ENCODE data around the gene HMGN1.

HMGN1 gene

DNA sequence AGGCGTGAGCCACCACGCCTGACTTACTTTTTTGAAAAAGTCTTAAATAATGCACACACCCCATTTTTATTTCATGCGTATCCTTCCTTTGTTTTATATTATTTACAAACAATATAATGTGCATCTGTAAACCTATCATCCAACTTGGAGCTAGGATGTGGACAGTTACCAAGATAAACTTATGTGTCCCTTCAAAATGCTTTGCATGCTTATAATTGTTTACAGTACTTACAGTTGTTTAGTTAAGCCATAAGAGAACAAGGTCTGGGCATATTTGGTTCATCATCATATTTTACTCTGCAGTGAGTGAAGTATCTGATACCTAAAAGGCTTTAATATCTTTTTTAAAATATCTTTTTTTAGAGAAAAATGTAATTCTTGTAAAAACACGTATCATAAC lies 16.1 kb upstream of the HMGN1 start:
- H3K9me3 ChIP-seq (ENCODE audit: control insufficient read depth, low read depth, low read length), result no peaks in the 10 kb centered on the region
- no peak overlapping the region for H3K4me3 ChIP-seq (ENCODE audit: low read length)
- H3K27me3 ChIP-seq (ENCODE audit: control insufficient read depth, insufficient read depth, low read length), result no peaks in the 10 kb centered on the region
- H3K36me3 ChIP-seq (ENCODE audit: control insufficient read depth, low read depth, low read length), result no peaks in the 10 kb centered on the region
- H3K4me1 ChIP-seq (ENCODE audit: control insufficient read depth, low read depth, low read length), result no peaks in the 10 kb centered on the region
- no peak overlapping the region for H3K9ac ChIP-seq (ENCODE audit: low read length)
- no peak overlapping the region for H3K27ac ChIP-seq (ENCODE audit: low read length)

DNA sequence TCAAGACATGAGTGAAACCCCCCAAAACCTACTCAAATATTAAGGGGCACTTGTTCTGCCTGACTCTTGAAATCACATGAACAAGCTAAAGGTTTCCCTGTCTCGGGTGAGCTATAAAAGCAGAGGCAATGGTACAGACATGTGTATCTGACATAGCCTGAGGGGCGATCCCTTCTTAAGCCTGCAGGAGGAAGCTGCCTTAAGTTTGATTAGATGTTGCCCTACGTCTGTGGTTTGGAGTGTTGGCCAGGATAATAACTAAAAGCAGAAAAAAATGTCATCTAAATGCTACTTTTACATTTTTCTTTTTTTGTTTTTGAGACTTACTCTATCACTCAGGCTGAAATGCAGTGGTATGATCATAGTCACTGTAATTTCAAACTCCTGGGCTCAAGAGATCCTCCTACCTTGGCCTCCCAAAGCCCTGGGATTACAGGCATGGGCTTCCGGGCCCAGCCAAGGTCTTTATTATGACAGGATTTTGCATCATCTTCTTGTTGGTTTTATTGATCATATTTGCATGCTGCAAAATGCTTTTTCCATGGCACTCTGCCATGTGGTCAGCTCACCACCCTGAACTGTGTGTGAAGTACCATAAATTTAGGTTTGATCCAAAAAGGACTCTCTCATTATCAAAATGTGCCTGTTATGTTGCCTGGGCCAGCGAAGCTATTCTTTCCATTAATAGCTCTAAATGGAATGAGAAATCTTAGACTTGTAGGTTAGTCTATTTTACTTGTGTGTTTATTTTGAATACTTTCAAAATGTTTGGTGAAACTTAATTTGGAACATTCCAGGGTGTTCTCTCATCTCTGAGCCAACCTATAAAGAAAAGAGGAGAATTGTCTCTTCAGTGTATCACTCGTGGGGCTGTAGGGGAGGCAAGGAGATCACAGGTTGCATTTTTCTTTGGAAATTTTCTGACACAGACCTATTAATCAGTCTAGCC lies 15.0 kb upstream of the HMGN1 start:
- Histone ChIP-seq H3K4me1 (ENCODE audit: control insufficient read depth, low read depth, low read length) (no peaks in the 10 kb centered on the region), H3K9me3 (ENCODE audit: control insufficient read depth, low read depth, low read length) (no peaks in the 10 kb centered on the region), H3K9ac (ENCODE audit: low read length) (no peak overlapping the region), H3K27me3 (ENCODE audit: control insufficient read depth, insufficient read depth, low read length) (no peaks in the 10 kb centered on the region), H3K4me3 (ENCODE audit: low read length) (no peak overlapping the region), H3K36me3 (ENCODE audit: control insufficient read depth, low read depth, low read length) (no peaks in the 10 kb centered on the region), H3K27ac (ENCODE audit: low read length) (no peak overlapping the region)

DNA sequence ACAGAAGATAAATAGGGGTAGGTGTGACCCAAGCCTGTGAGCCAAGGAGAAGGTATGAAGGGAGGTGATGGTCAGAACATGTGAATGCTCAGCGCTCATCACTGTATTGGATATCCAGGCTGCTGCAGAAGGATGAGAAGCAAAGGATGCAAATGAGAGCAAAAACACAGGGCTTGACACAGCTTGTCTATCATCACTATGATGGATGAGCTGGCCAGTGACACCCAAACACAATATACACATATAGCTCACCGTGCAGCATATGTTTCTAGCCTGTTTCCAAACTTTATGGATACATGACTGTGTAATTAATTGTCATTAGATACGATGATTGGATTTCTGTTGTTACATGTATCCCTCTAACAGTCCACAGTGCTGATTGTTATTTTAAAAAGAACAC lies 13.8 kb upstream of the HMGN1 start:
- no peak overlapping the region for H3K27ac ChIP-seq (ENCODE audit: low read length)

GRCh38 chr21:39359382-39359781 lies 10.5 kb upstream of the HMGN1 start:
- Histone ChIP-seq H3K9me3 (ENCODE audit: control insufficient read depth, low read depth, low read length) (no peaks in the 10 kb centered on the region), H3K4me1 (ENCODE audit: control insufficient read depth, low read depth, low read length) (no peaks in the 10 kb centered on the region), H3K27ac (ENCODE audit: low read length) (no peak overlapping the region), H3K36me3 (ENCODE audit: control insufficient read depth, low read depth, low read length) (no peaks in the 10 kb centered on the region), H3K9ac (ENCODE audit: low read length) (no peak overlapping the region), H3K27me3 (ENCODE audit: control insufficient read depth, insufficient read depth, low read length) (no peaks in the 10 kb centered on the region), H3K4me3 (ENCODE audit: low read length) (no peak overlapping the region)

More for the DNA sequence above, 13.8 kb upstream of the HMGN1 start:
- Histone ChIP-seq H3K9ac (ENCODE audit: low read length) (no peak overlapping the region), H3K4me1 (ENCODE audit: control insufficient read depth, low read depth, low read length) (no peaks in the 10 kb centered on the region), H3K4me3 (ENCODE audit: low read length) (no peak overlapping the region), H3K9me3 (ENCODE audit: control insufficient read depth, low read depth, low read length) (no peaks in the 10 kb centered on the region), H3K36me3 (ENCODE audit: control insufficient read depth, low read depth, low read length) (no peaks in the 10 kb centered on the region), H3K27me3 (ENCODE audit: control insufficient read depth, insufficient read depth, low read length) (no peaks in the 10 kb centered on the region)

GRCh38 chr21:39353295-39353694 lies 4.4 kb upstream of the HMGN1 start:
- Histone ChIP-seq H3K4me1 (ENCODE audit: control insufficient read depth, low read depth, low read length) (peaks cover 9% of the 10 kb centered on the region), H3K27me3 (ENCODE audit: control insufficient read depth, insufficient read depth, low read length) (no peaks in the 10 kb centered on the region), H3K27ac (ENCODE audit: low read length) (no peak overlapping the region), H3K36me3 (ENCODE audit: control insufficient read depth, low read depth, low read length) (no peaks in the 10 kb centered on the region), H3K9ac (ENCODE audit: low read length) (no peak overlapping the region), H3K4me3 (ENCODE audit: low read length) (no peak overlapping the region), H3K9me3 (ENCODE audit: control insufficient read depth, low read depth, low read length) (no peaks in the 10 kb centered on the region)

DNA sequence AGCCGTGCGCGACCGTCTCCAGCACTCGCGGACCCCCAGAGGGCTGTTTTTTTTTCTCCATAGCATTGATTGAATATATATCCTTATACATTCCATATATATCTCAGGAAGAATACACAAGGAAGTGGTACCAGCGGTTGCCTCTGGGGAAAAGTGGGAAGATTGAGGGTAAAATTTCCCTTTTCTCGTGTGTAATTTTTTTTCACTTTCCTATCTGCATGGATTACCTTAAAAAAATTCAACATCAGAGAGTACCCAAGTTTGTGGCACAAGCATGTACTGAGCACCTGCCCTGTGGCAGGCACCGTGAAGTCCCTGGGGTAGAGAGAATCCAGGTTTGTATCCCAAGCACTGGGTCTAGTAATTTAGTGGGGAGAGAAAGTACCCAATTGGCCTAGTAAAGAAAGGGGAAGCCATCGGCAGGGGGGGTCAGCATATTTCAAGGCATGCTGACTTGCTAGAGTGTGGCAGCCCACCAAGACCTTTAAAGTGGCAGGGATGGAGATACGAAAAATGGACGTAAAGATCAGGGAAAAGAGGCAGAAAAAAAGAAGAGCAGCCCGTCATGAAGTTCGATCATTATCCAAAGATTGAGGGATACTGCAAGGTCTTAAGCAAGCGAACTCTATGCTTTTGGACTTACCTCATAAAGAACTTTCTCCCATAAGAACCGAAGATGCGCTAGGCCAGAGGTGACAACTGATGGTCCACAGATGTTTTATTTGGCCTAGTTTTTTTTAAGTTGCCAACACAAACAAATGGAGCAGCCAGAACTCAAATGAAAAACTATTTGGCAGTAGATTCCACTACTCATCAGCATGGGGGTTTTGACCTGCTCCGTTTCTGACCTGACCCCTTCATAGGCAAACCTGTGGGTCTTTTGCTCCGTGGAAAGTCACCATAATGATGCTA lies 1.5 kb upstream of the HMGN1 start:
- Histone ChIP-seq H3K27ac (ENCODE audit: low read length) (peak overlapping the region; percentile 70), H3K9ac (ENCODE audit: low read length) (peak overlapping the region; percentile 47), H3K9me3 (ENCODE audit: control insufficient read depth, low read depth, low read length) (no peaks in the 10 kb centered on the region)

GRCh38 chr21:39349211-39350093 lies 564 bp upstream of the HMGN1 start:
- peak overlapping the region; percentile 70 for H3K4me3 ChIP-seq (ENCODE audit: low read length)
- peaks cover 33% of the 10 kb centered on the region for H3K36me3 ChIP-seq (ENCODE audit: control insufficient read depth, low read depth, low read length)
- peaks cover 27% of the 10 kb centered on the region for H3K4me1 ChIP-seq (ENCODE audit: control insufficient read depth, low read depth, low read length)
- H3K9me3 ChIP-seq (ENCODE audit: control insufficient read depth, low read depth, low read length), result no peaks in the 10 kb centered on the region
- peak overlapping the region; percentile 70 for H3K27ac ChIP-seq (ENCODE audit: low read length)
- peak overlapping the region; percentile 47 for H3K9ac ChIP-seq (ENCODE audit: low read length)
- H3K27me3 ChIP-seq (ENCODE audit: control insufficient read depth, insufficient read depth, low read length), result no peaks in the 10 kb centered on the region

More for the DNA sequence above, 1.5 kb upstream of the HMGN1 start:
- H3K4me3 ChIP-seq (ENCODE audit: low read length), result peak overlapping the region; percentile 70
- H3K27me3 ChIP-seq (ENCODE audit: control insufficient read depth, insufficient read depth, low read length), result no peaks in the 10 kb centered on the region
- peaks cover 26% of the 10 kb centered on the region for H3K4me1 ChIP-seq (ENCODE audit: control insufficient read depth, low read depth, low read length)
- H3K36me3 ChIP-seq (ENCODE audit: control insufficient read depth, low read depth, low read length), result peaks cover 24% of the 10 kb centered on the region

- Histone ChIP-seq H3K4me3 (ENCODE audit: low read length) (peak overlapping the region; percentile 96), H3K9me3 (ENCODE audit: control insufficient read depth, low read depth, low read length) (no peaks in the 10 kb centered on the region), H3K36me3 (ENCODE audit: control insufficient read depth, low read depth, low read length) (peaks cover 46% of the 10 kb centered on the region), H3K27ac (ENCODE audit: low read length) (peak overlapping the region; percentile 67), H3K4me1 (ENCODE audit: control insufficient read depth, low read depth, low read length) (peaks cover 27% of the 10 kb centered on the region), H3K27me3 (ENCODE audit: control insufficient read depth, insufficient read depth, low read length) (no peaks in the 10 kb centered on the region), H3K9ac (ENCODE audit: low read length) (peak overlapping the region; percentile 97)
These were observed 891 bp downstream of the HMGN1 start for GRCh38 chr21:39348040-39348354.

DNA sequence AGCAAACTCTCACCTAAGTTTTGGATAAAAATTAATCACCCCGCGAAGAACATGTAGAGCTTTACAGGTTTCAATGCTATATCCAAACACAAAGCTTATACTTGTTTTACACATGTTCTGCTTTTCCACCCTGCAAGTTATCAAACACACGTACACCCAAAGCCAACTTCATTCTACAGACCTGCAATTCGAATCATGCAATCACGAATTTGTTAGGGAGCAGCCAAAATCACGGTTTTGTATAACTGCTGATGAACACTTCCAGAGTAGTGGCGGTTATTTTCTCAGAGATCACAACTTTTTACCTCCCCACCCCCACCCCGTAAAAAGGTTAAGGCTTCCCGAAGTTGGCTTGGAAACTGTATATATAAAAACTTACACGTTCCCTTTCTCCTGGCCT lies 1.4 kb downstream of the HMGN1 start:
- H3K36me3 ChIP-seq (ENCODE audit: control insufficient read depth, low read depth, low read length), result peaks cover 48% of the 10 kb centered on the region
- H3K4me3 ChIP-seq (ENCODE audit: low read length), result peak overlapping the region; percentile 96
- H3K9me3 ChIP-seq (ENCODE audit: control insufficient read depth, low read depth, low read length), result no peaks in the 10 kb centered on the region
- peaks cover 27% of the 10 kb centered on the region for H3K4me1 ChIP-seq (ENCODE audit: control insufficient read depth, low read depth, low read length)
- H3K27me3 ChIP-seq (ENCODE audit: control insufficient read depth, insufficient read depth, low read length), result no peaks in the 10 kb centered on the region
- H3K27ac ChIP-seq (ENCODE audit: low read length), result peak overlapping the region; percentile 67
- H3K9ac ChIP-seq (ENCODE audit: low read length), result peak overlapping the region; percentile 97

DNA sequence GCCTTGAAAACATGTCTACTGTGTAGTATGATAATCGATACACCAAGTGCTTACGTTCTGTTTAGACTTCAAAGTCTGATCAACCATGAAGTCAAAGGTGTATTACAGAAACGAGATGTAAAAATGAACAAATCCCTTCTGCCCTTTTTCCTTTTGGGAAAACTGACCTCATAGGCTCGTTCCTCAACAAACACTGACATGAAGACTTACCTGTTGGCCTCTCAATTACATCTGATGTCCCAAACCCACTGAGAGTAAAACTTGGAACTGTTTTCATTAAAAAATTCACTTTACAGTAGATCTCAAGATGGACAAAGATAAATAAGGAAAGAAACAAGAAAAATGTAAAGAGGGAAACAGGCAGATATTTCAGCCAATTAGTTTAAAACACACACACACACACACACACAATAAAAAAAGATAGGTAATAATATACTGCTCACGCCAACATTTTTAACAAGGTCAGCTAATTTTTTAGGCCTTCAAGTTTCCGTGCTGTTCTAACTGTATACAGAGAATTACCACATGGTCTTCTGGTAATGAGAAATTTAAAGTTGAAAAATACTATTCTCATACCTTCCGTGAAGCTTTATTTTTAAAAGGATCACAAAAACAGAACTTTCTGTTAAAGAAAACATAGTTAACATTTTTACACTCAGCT lies 2.1 kb downstream of the HMGN1 start:
- H3K27ac ChIP-seq (ENCODE audit: low read length), result no peak overlapping the region
- H3K27me3 ChIP-seq (ENCODE audit: control insufficient read depth, insufficient read depth, low read length), result no peaks in the 10 kb centered on the region
- peaks cover 27% of the 10 kb centered on the region for H3K4me1 ChIP-seq (ENCODE audit: control insufficient read depth, low read depth, low read length)
- peaks cover 54% of the 10 kb centered on the region for H3K36me3 ChIP-seq (ENCODE audit: control insufficient read depth, low read depth, low read length)
- H3K9me3 ChIP-seq (ENCODE audit: control insufficient read depth, low read depth, low read length), result no peaks in the 10 kb centered on the region
- peak overlapping the region; percentile 97 for H3K9ac ChIP-seq (ENCODE audit: low read length)
- peak overlapping the region; percentile 96 for H3K4me3 ChIP-seq (ENCODE audit: low read length)

Data from iPS-18a (cell line).